ENCODE results near the gene MICAL3.

The MICAL3 gene

GRCh38 chr22:18070041-18070440 is 45.7 kb upstream of the MICAL3 start:
- TF ChIP-seq TAF1 (IDR thresholded peaks at IDR 0.05; ENCODE audit: borderline replicate concordance, insufficient read depth, low read length), result no peak
- TF ChIP-seq, protein P1, sequence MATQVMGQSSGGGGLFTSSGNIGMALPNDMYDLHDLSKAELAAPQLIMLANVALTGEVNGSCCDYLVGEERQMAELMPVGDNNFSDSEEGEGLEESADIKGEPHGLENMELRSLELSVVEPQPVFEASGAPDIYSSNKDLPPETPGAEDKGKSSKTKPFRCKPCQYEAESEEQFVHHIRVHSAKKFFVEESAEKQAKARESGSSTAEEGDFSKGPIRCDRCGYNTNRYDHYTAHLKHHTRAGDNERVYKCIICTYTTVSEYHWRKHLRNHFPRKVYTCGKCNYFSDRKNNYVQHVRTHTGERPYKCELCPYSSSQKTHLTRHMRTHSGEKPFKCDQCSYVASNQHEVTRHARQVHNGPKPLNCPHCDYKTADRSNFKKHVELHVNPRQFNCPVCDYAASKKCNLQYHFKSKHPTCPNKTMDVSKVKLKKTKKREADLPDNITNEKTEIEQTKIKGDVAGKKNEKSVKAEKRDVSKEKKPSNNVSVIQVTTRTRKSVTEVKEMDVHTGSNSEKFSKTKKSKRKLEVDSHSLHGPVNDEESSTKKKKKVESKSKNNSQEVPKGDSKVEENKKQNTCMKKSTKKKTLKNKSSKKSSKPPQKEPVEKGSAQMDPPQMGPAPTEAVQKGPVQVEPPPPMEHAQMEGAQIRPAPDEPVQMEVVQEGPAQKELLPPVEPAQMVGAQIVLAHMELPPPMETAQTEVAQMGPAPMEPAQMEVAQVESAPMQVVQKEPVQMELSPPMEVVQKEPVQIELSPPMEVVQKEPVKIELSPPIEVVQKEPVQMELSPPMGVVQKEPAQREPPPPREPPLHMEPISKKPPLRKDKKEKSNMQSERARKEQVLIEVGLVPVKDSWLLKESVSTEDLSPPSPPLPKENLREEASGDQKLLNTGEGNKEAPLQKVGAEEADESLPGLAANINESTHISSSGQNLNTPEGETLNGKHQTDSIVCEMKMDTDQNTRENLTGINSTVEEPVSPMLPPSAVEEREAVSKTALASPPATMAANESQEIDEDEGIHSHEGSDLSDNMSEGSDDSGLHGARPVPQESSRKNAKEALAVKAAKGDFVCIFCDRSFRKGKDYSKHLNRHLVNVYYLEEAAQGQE (IDR thresholded peaks at IDR 0.05; ENCODE audit: insufficient read depth in 1 of 2, low read depth in 2 of 2, low read length in 2 of 2), result no peak
- no peak for TF ChIP-seq POLR2AphosphoS5 (IDR thresholded peaks at IDR 0.05; ENCODE audit: low read depth, low read length)
- TF ChIP-seq SIN3A (IDR thresholded peaks at IDR 0.05; ENCODE audit: borderline replicate concordance, insufficient read depth, low read length), result no peak
- no peak for TF ChIP-seq FOXP2 (optimal IDR thresholded peaks at IDR 0.05; ENCODE audit: borderline replicate concordance, extremely low read depth, extremely low read length, insufficient read depth)

DNA sequence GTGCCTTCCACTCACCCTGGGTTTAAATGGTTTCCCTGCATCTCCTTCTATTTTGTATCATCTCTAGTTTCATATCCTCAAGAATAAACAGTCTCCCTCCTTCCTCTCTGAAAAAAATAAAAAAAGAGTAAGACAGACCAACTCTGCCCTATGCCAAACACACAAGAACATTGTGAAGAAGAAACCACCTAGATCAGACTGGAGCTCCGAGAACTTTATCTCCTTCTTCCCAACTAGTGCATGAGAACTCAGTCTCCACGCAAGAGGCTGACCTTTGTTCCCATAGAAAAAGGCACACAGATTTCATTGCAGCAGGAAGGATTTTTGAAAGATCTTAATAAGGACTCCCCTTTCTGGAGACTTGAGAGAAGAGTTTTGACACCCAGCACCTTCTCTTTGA is 44.7 kb upstream of the MICAL3 start:
- TF ChIP-seq SIN3A (IDR thresholded peaks at IDR 0.05; ENCODE audit: borderline replicate concordance, insufficient read depth, low read length) (no peak), POLR2AphosphoS5 (IDR thresholded peaks at IDR 0.05; ENCODE audit: low read depth, low read length) (no peak), TAF1 (IDR thresholded peaks at IDR 0.05; ENCODE audit: borderline replicate concordance, insufficient read depth, low read length) (no peak), FOXP2 (optimal IDR thresholded peaks at IDR 0.05; ENCODE audit: borderline replicate concordance, extremely low read depth, extremely low read length, insufficient read depth) (no peak)
- TF ChIP-seq, protein P1 (IDR thresholded peaks at IDR 0.05; ENCODE audit: insufficient read depth in 1 of 2, low read depth in 2 of 2, low read length in 2 of 2), result no peak

GRCh38 chr22:18068381-18068988 is 44.1 kb upstream of the MICAL3 start:
- TF ChIP-seq TAF1 (IDR thresholded peaks at IDR 0.05; ENCODE audit: borderline replicate concordance, insufficient read depth, low read length) (no peak), POLR2AphosphoS5 (IDR thresholded peaks at IDR 0.05; ENCODE audit: low read depth, low read length) (no peak), FOXP2 (optimal IDR thresholded peaks at IDR 0.05; ENCODE audit: borderline replicate concordance, extremely low read depth, extremely low read length, insufficient read depth) (no peak), SIN3A (IDR thresholded peaks at IDR 0.05; ENCODE audit: borderline replicate concordance, insufficient read depth, low read length) (no peak)
- TF ChIP-seq, protein P1 (IDR thresholded peaks at IDR 0.05; ENCODE audit: insufficient read depth in 1 of 2, low read depth in 2 of 2, low read length in 2 of 2), result no peak

- no peak for TF ChIP-seq FOXP2 (optimal IDR thresholded peaks at IDR 0.05; ENCODE audit: borderline replicate concordance, extremely low read depth, extremely low read length, insufficient read depth)
- TF ChIP-seq SIN3A (IDR thresholded peaks at IDR 0.05; ENCODE audit: borderline replicate concordance, insufficient read depth, low read length), result no peak
- TF ChIP-seq, protein P1 (IDR thresholded peaks at IDR 0.05; ENCODE audit: insufficient read depth in 1 of 2, low read depth in 2 of 2, low read length in 2 of 2), result no peak
- no peak for TF ChIP-seq POLR2AphosphoS5 (IDR thresholded peaks at IDR 0.05; ENCODE audit: low read depth, low read length)
- TF ChIP-seq TAF1 (IDR thresholded peaks at IDR 0.05; ENCODE audit: borderline replicate concordance, insufficient read depth, low read length), result no peak
Measured at GRCh38 chr22:18067548-18068341, 43.4 kb upstream of the MICAL3 start.

Data from PFSK-1 (cell line).